GM12878 (cell line): ENCODE results near the gene H6PD. TPM values are rescaled to one million over a fixed set of nuclear protein-coding genes. Genes with fewer than 3 reads are reported as not detected.

ENCODE experiments used
- BCL11A ChIP-seq: IDR thresholded peaks from 2 replicates; pipeline ENCODE4 v1.6.1; 2011; ENCODE audit warnings: low read depth, low read length
- BCL3 ChIP-seq: IDR thresholded peaks from 2 replicates; pipeline ENCODE4 v1.6.1; 2011; ENCODE audit warnings: borderline replicate concordance, low read depth, mild to moderate bottlenecking, moderate library complexity, low read length; ENCODE audit not compliant: insufficient read depth, poor library complexity, severe bottlenecking
- FOXM1 ChIP-seq: IDR thresholded peaks from 2 replicates; pipeline ENCODE4 v1.6.1; 2012; ENCODE audit warnings: low read depth, mild to moderate bottlenecking, inconsistent platforms, low read length, moderate library complexity
- GATAD2B ChIP-seq: fragments of 450-650 bp; conservative IDR thresholded peaks from 2 replicates; pipeline ENCODE4 v1.6.1; 2017; ENCODE audit warnings: low read depth, mild to moderate bottlenecking, moderate library complexity
- LARP7 ChIP-seq: fragments of 450-650 bp; IDR thresholded peaks from 2 replicates; pipeline ENCODE4 v1.6.1; 2017; ENCODE audit warnings: mild to moderate bottlenecking
- RAD51 ChIP-seq: fragments of 450-650 bp; IDR thresholded peaks from 2 replicates; pipeline ENCODE4 v1.6.1; 2016; ENCODE audit warnings: moderate library complexity, mild to moderate bottlenecking, inconsistent platforms
- SIX5 ChIP-seq: IDR thresholded peaks from 2 replicates; pipeline ENCODE4 v1.6.1; 2011; ENCODE audit warnings: mild to moderate bottlenecking, low read depth, low read length, moderate library complexity; ENCODE audit not compliant: severe bottlenecking
- SUPT20H ChIP-seq: IDR thresholded peaks from 2 replicates; pipeline ENCODE4 v1.6.1; 2011; ENCODE audit warnings: low read depth, mild to moderate bottlenecking, low read length, moderate library complexity, borderline replicate concordance; ENCODE audit not compliant: control insufficient read depth
- TAF1 ChIP-seq: IDR thresholded peaks from 2 replicates; pipeline ENCODE4 v1.6.1; 2011; ENCODE audit warnings: mild to moderate bottlenecking, low read depth, low read length, borderline replicate concordance
- ZNF217 ChIP-seq: fragments of 450-650 bp; IDR thresholded peaks from 2 replicates; pipeline ENCODE4 v1.6.1; 2017; ENCODE audit warnings: antibody characterized with exemption, mild to moderate bottlenecking
- polyA plus RNA-seq, 11 experiments: library from polyadenylated mRNA; depleted of rRNA in 4 of 11; unstranded in 6 of 11; stranded (reverse) in 5 of 11; fragments of >200 nt; fragmentation: Nextera tagmentation in 4 of 11; fragmentation: Illumina TruSeq in 1 of 11; extraction: Ambion mirVana in 4 of 11; extraction: Trizol in 1 of 11; gene quantifications; 1 replicate in 1 of 11; 2 replicates in 10 of 11; pipeline versions ENCODE4 v1.2.1 to v1.2.3, GENCODE V29; 2011 to 2016; ENCODE audit warnings: inconsistent platforms in 2 of 11, missing spikeins in 2 of 11, low read depth in 1 of 11
- total RNA-seq, 4 experiments: library from RNA; depleted of rRNA in 3 of 4; stranded (reverse); fragments of >200 nt in 3 of 4; fragmentation: Illumina TruSeq in 1 of 4; extraction: Trizol in 1 of 4; gene quantifications; 2 replicates each; pipeline versions ENCODE4 v1.2.1 to v1.2.3, GENCODE V29; 2013 to 2021
- TF ChIP-seq, protein P1 (sequence below): fragments of 450-650 bp; IDR thresholded peaks from 2 replicates; pipeline ENCODE4 v1.6.1; 2017; ENCODE audit warnings: low read depth, mild to moderate bottlenecking, moderate library complexity

The H6PD gene
- total and polyA plus RNA-seq, 10 of the 15 experiments (the other 5 are each of a cell fraction or from before 2014, with no cell fraction given), result 1.2 to 20.7 (median 7.7) TPM

GRCh38 chr1:9267827-9268581 lies 33.4 kb downstream of the H6PD start (continued):
- TF ChIP-seq BCL3, result no peak
- no peak for TF ChIP-seq LARP7
- no peak for TF ChIP-seq TAF1
- no peak for TF ChIP-seq SIX5
- no peak for TF ChIP-seq BCL11A
- TF ChIP-seq SUPT20H, result no peak
- TF ChIP-seq FOXM1, result no peak
- TF ChIP-seq RAD51, result no peak
- TF ChIP-seq GATAD2B, result no peak
- TF ChIP-seq ZNF217, result no peak
- TF ChIP-seq, protein P1, sequence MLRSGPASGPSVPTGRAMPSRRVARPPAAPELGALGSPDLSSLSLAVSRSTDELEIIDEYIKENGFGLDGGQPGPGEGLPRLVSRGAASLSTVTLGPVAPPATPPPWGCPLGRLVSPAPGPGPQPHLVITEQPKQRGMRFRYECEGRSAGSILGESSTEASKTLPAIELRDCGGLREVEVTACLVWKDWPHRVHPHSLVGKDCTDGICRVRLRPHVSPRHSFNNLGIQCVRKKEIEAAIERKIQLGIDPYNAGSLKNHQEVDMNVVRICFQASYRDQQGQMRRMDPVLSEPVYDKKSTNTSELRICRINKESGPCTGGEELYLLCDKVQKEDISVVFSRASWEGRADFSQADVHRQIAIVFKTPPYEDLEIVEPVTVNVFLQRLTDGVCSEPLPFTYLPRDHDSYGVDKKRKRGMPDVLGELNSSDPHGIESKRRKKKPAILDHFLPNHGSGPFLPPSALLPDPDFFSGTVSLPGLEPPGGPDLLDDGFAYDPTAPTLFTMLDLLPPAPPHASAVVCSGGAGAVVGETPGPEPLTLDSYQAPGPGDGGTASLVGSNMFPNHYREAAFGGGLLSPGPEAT, result no peak
